Activated CD4-positive, alpha-beta T cell treated with anti-CD3 and anti-CD28 coated beads for 36 hours (primary cell): ENCODE results near the gene IL10. TPM values are rescaled to one million over a fixed set of nuclear protein-coding genes. Genes with fewer than 3 reads are reported as not detected.
"Not testable (repeated sequence)": the region's sequence is repeated elsewhere in the genome, so short reads cannot be mapped to it uniquely, and the experiment has no call there.

ENCODE experiments used
- ATAC-seq: fragments of 200-7000 bp; cut with Tn5 transposase; one replicate; pipeline ENCODE4 v1.10.0; 2021; ENCODE audit warnings: mild to moderate bottlenecking, moderate library complexity
- CTCF ChIA-PET: fragments of 350-600 bp; sonication (Branson Sonifier 250); formaldehyde crosslinking; loops from one replicate; lab custom pipeline; 2021; ENCODE audit warnings: antibody characterized with exemption; lab: Charles Lee
- POLR2A ChIA-PET: fragments of 350-600 bp; sonication (Branson Sonifier 250); formaldehyde crosslinking; loops from one replicate; lab custom pipeline; 2021; ENCODE audit warnings: antibody characterized with exemption, inconsistent platforms; lab: Charles Lee
- DNase-seq: peaks from one replicate; pipeline ENCODE4 v3.0.0-alpha.2; 2020
- H3K27ac Mint-ChIP-seq: one replicate; pipeline ENCODE4 v1.8.0; 2021; ENCODE audit warnings: mixed read lengths
- H3K27me3 Mint-ChIP-seq: one replicate; pipeline ENCODE4 v1.8.0; 2021; ENCODE audit warnings: mixed read lengths
- H3K36me3 Mint-ChIP-seq: one replicate; pipeline ENCODE4 v1.8.0; 2021; ENCODE audit warnings: low read depth, mixed read lengths
- H3K4me1 Mint-ChIP-seq: one replicate; pipeline ENCODE4 v1.8.0; 2021; ENCODE audit warnings: mixed read lengths
- H3K4me3 Mint-ChIP-seq: one replicate; pipeline ENCODE4 v1.8.0; 2021; ENCODE audit warnings: mild to moderate bottlenecking, moderate library complexity, mixed read lengths
- H3K9me3 Mint-ChIP-seq: one replicate; pipeline ENCODE4 v1.8.0; 2021; ENCODE audit warnings: low read depth, mixed read lengths
- intact Hi-C, 2 experiments: fragments of 100-400 bp; cut with DNase I in 1 of 2; cut with micrococcal nuclease in 1 of 2; formaldehyde crosslinking; loops; one replicate each; pipeline versions ENCODE4 v1.14.2 to v1.15.1; 2022 to 2024; cut with DNase I, micrococcal nuclease
- total RNA-seq, 2 experiments: library from RNA; stranded (reverse); gene quantifications; one replicate each; pipeline ENCODE4 v1.2.3, GENCODE V29; 2021

IL10 gene
- total RNA-seq, 2 experiments from 2014 or later, result 1.3 to 1.6 TPM

GRCh38 chr1:206783506-206783905 lies 11.2 kb upstream of the IL10 start:
- peaks cover 57% of the 10 kb centered on the region for H3K4me1 Mint-ChIP-seq
- intact Hi-C loops, result loop anchor here in 1 of 2 experiments (5.0 kb wide), 1 partner anchor 34 kb away; no protein-coding TSS in a partner anchor
- ATAC-seq (no peak), DNase-seq (no peak)
- no peak overlapping the region for H3K4me3 Mint-ChIP-seq
- no peaks in the 10 kb centered on the region for H3K36me3 Mint-ChIP-seq
- POLR2A ChIA-PET, result interaction anchor here (1.2 to 1.6 kb wide), 3 partner anchors 11 to 20 kb away, joined by 4 to 7 read pairs (median 4); no protein-coding TSS in a partner anchor
- CTCF ChIA-PET, result interaction anchor here (0.6 to 2.3 kb wide), 9 partner anchors 15 to 150 kb away, joined by 3 to 18 read pairs (median 4); no protein-coding TSS in a partner anchor
- H3K27ac Mint-ChIP-seq, result no peak overlapping the region
- H3K27me3 Mint-ChIP-seq, result peaks cover 18% of the 10 kb centered on the region
- no peaks in the 10 kb centered on the region for H3K9me3 Mint-ChIP-seq

- intact Hi-C loops, result loop anchor here in 1 of 2 experiments (5.0 kb wide), 1 partner anchor 35 kb away; no protein-coding TSS in a partner anchor
Observed at GRCh38 chr1:206782448-206782847, 10.2 kb upstream of the IL10 start.

GRCh38 chr1:206779638-206780037 lies 7.3 kb upstream of the IL10 start:
- no peaks in the 10 kb centered on the region for H3K9me3 Mint-ChIP-seq
- CTCF ChIA-PET, result interaction anchor here (1.4 kb wide), 1 partner anchor 19 kb away, joined by 3 read pairs; no protein-coding TSS in a partner anchor
- intact Hi-C loops, result loop anchor here in 1 of 2 experiments (5.0 kb wide), 1 partner anchor 38 kb away; no protein-coding TSS in a partner anchor
- no peak overlapping the region for H3K27ac Mint-ChIP-seq
- POLR2A ChIA-PET, result no interaction called here
- no peak for ATAC-seq
- DNase-seq, result no peak
- no peak overlapping the region for H3K4me3 Mint-ChIP-seq
- no peaks in the 10 kb centered on the region for H3K36me3 Mint-ChIP-seq
- peaks cover 28% of the 10 kb centered on the region for H3K4me1 Mint-ChIP-seq
- H3K27me3 Mint-ChIP-seq, result peaks cover 5% of the 10 kb centered on the region

More at GRCh38 chr1:206782448-206782847, 10.2 kb upstream of the IL10 start:
- no peak overlapping the region for H3K27ac Mint-ChIP-seq
- H3K27me3 Mint-ChIP-seq, result peaks cover 13% of the 10 kb centered on the region
- H3K9me3 Mint-ChIP-seq, result no peaks in the 10 kb centered on the region
- CTCF ChIA-PET, result interaction anchor here (0.8 to 2.3 kb wide), 5 partner anchors 14 to 67 kb away, joined by 3 to 18 read pairs (median 3); no protein-coding TSS in a partner anchor
- no peaks in the 10 kb centered on the region for H3K36me3 Mint-ChIP-seq
- DNase-seq, result peak; percentile 34
- POLR2A ChIA-PET, result no interaction called here
- H3K4me3 Mint-ChIP-seq, result no peak overlapping the region
- no peak for ATAC-seq
- peaks cover 52% of the 10 kb centered on the region for H3K4me1 Mint-ChIP-seq

GRCh38 chr1:206778911-206779310 lies 6.6 kb upstream of the IL10 start:
- intact Hi-C loops, H3K36me3 Mint-ChIP-seq, H3K27ac Mint-ChIP-seq, H3K9me3 Mint-ChIP-seq, ATAC-seq, H3K4me3 Mint-ChIP-seq, H3K27me3 Mint-ChIP-seq, DNase-seq, POLR2A ChIA-PET: not testable (repeated sequence)
- CTCF ChIA-PET, result interaction anchor here (0.8 to 0.9 kb wide), 2 partner anchors 12 to 14 kb away, joined by 3 read pairs; no protein-coding TSS in a partner anchor
- peaks cover 21% of the 10 kb centered on the region for H3K4me1 Mint-ChIP-seq

- Mint-ChIP-seq H3K27me3 (peaks cover 4% of the 10 kb centered on the region), H3K36me3 (no peaks in the 10 kb centered on the region), H3K9me3 (no peaks in the 10 kb centered on the region), H3K4me3 (no peak overlapping the region), H3K4me1 (peaks cover 19% of the 10 kb centered on the region), H3K27ac (no peak overlapping the region)
- ATAC-seq (no peak), DNase-seq (no peak)
- ChIA-PET CTCF (interaction anchor here (0.8 to 0.9 kb wide), 2 partner anchors 11 to 43 kb away, joined by 3 read pairs; no protein-coding TSS in a partner anchor), POLR2A (no interaction called here)
- intact Hi-C loops, result no loop called here
Observed at GRCh38 chr1:206778031-206778430, 5.7 kb upstream of the IL10 start.

- H3K4me1 Mint-ChIP-seq, result peaks cover 19% of the 10 kb centered on the region
- ATAC-seq (no peak), DNase-seq (no peak)
- no peak overlapping the region for H3K27ac Mint-ChIP-seq
- peaks cover 12% of the 10 kb centered on the region for H3K27me3 Mint-ChIP-seq
- POLR2A ChIA-PET, result no interaction called here
- H3K36me3 Mint-ChIP-seq, result no peaks in the 10 kb centered on the region
- no peak overlapping the region for H3K4me3 Mint-ChIP-seq
- H3K9me3 Mint-ChIP-seq, result no peaks in the 10 kb centered on the region
- intact Hi-C loops, result no loop called here
- CTCF ChIA-PET, result interaction anchor here (1.0 to 1.6 kb wide), 3 partner anchors 10 to 49 kb away, joined by 3 to 5 read pairs (median 4); no protein-coding TSS in a partner anchor
Observed at GRCh38 chr1:206776229-206776628, 3.9 kb upstream of the IL10 start.

- ChIA-PET CTCF (interaction anchor here (0.7 to 1.9 kb wide), 5 partner anchors 15 to 164 kb away, joined by 3 to 5 read pairs (median 3); no protein-coding TSS in a partner anchor), POLR2A (no interaction called here)
- no peak for ATAC-seq
- DNase-seq, result no peak
- Mint-ChIP-seq H3K27ac (no peak overlapping the region), H3K4me3 (no peak overlapping the region), H3K4me1 (peaks cover 40% of the 10 kb centered on the region), H3K9me3 (no peaks in the 10 kb centered on the region), H3K36me3 (no peaks in the 10 kb centered on the region), H3K27me3 (peaks cover 19% of the 10 kb centered on the region)
- intact Hi-C loops, result no loop called here
Observed at GRCh38 chr1:206774093-206774492, 1.8 kb upstream of the IL10 start.

- no peak overlapping the region for H3K4me3 Mint-ChIP-seq
- ChIA-PET CTCF (interaction anchor here (0.7 to 3.4 kb wide), 8 partner anchors 9 to 67 kb away, joined by 3 to 11 read pairs (median 4); no protein-coding TSS in a partner anchor), POLR2A (no interaction called here)
- ATAC-seq, result no peak
- H3K36me3 Mint-ChIP-seq, result no peaks in the 10 kb centered on the region
- peaks cover 64% of the 10 kb centered on the region for H3K4me1 Mint-ChIP-seq
- DNase-seq, result no peak
- H3K9me3 Mint-ChIP-seq, result no peaks in the 10 kb centered on the region
- H3K27ac Mint-ChIP-seq, result no peak overlapping the region
- H3K27me3 Mint-ChIP-seq, result peaks cover 19% of the 10 kb centered on the region
- intact Hi-C loops, result no loop called here
Observed at GRCh38 chr1:206771338-206771692, 979 bp downstream of the IL10 start.

GRCh38 chr1:206770531-206771337 lies 1.6 kb downstream of the IL10 start, which contains the start of gene IL19:
Gene IL19 (plus strand): TSS chr1:206770773. CDS start chr1:206836663, 65,890 bp downstream.
- Mint-ChIP-seq H3K4me1 (peaks cover 70% of the 10 kb centered on the region), H3K27me3 (peaks cover 19% of the 10 kb centered on the region), H3K27ac (peak within 1 kb of the TSS; percentile 40), H3K4me3 (no peak within 1 kb of the TSS), H3K36me3 (no peaks in the 10 kb centered on the region), H3K9me3 (no peaks in the 10 kb centered on the region)
- CTCF ChIA-PET, result interaction anchor here (0.5 to 6.8 kb wide), 16 partner anchors 8 to 613 kb away, joined by 3 to 37 read pairs (median 4); partner anchors contain the start of gene DYRK3
- no peak for ATAC-seq
- intact Hi-C loops, result no loop called here
- POLR2A ChIA-PET, result interaction anchor here (1.2 to 1.6 kb wide), 4 partner anchors 13 to 24 kb away, joined by 3 to 7 read pairs (median 4); no protein-coding TSS in a partner anchor
- no peak for DNase-seq

GRCh38 chr1:206769304-206769731 lies 3.0 kb downstream of the IL10 start:
- peak; percentile 85 for DNase-seq
- ATAC-seq, result peak; percentile 84
- ChIA-PET POLR2A (interaction anchor here (0.7 to 1.6 kb wide), 8 partner anchors 11 to 55 kb away, joined by 3 to 7 read pairs (median 4); no protein-coding TSS in a partner anchor), CTCF (interaction anchor here (0.6 to 6.8 kb wide), 19 partner anchors 12 to 1284 kb away, joined by 3 to 37 read pairs (median 4); no protein-coding TSS in a partner anchor)
- intact Hi-C loops, result loop anchor here (1.0 to 5.0 kb wide), 5 partner anchors 12 to 82 kb away; no protein-coding TSS in a partner anchor
- H3K36me3 Mint-ChIP-seq, result no peaks in the 10 kb centered on the region
- peak overlapping the region; percentile 32 for H3K27ac Mint-ChIP-seq
- H3K4me3 Mint-ChIP-seq, result no peak overlapping the region
- no peaks in the 10 kb centered on the region for H3K9me3 Mint-ChIP-seq
- peaks cover 76% of the 10 kb centered on the region for H3K4me1 Mint-ChIP-seq
- H3K27me3 Mint-ChIP-seq, result peaks cover 19% of the 10 kb centered on the region
